Spleen (tissue), 7 donors: ENCODE measurements around the gene MPV17L2.

Experiments
- POLR2A ChIP-seq, 3 donors: fragments of 450-650 bp; IDR thresholded peaks; one replicate each; pipeline ENCODE4 v1.5.1; 2017; ENCODE audit warnings: antibody characterized with exemption in 3 of 3, mild to moderate bottlenecking in 1 of 3
- POLR2AphosphoS5 ChIP-seq, 3 donors: sonication (generic); formaldehyde crosslinking; IDR thresholded peaks; one replicate each; pipeline ENCODE4 v1.5.1; 2017; ENCODE audit warnings: antibody characterized with exemption in 3 of 3
- TF ChIP-seq, protein P1 (sequence below), 11 experiments: fragments of 200-600 bp in 7 of 11; fragments of 450-650 bp in 4 of 11; sonication (generic) in 4 of 11; IDR thresholded peaks in 8 of 11; conservative IDR thresholded peaks in 3 of 11; 1 replicate in 7 of 11; 2 replicates in 4 of 11; pipeline versions ENCODE4 v1.4.0 to v1.8.0; 2016 to 2021; ENCODE audit warnings: antibody characterized with exemption in 11 of 11, inconsistent platforms in 4 of 11, mild to moderate bottlenecking in 1 of 11
- donor health status: DM: no; HTN: no; CAD: no; lungs with moderate emphysema.
- donor health status: DM: no; HTN: no; CAD: no.
- donor health status: DM: no; HTN: no; CAD: no.

DNA sequence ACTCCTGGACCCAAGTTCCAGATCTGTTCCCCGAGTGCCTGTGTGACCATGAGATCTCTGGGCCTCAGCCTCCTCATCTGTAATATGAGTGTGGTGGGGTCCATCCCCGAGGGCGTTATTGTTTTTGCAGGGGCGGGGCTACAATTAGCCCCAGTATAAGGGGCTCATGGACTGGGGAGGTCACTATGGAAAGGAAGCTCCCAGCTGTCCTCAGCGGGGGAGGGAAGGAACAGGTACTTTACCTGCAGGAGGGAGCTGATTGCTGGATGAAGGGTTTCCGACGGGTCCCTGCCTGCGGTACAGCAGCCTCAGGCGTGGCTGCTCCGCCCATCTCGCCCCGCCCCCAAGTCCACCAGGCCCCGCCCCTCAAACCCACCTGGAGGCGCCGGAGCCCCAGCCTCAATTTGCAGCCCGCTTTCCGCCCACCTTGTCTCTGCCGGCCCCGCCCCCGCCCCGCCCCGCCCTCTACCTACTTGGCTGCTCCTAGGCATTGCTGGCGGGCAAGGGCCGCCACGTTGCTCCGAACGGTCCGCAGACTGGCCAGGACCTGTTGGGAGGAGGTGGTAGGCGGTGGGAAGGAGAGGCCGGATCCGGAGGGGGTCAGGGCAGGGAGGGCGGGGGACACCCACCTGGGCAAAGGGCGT, 27.7 kb downstream of the MPV17L2 start:
- TF ChIP-seq, protein P1, sequence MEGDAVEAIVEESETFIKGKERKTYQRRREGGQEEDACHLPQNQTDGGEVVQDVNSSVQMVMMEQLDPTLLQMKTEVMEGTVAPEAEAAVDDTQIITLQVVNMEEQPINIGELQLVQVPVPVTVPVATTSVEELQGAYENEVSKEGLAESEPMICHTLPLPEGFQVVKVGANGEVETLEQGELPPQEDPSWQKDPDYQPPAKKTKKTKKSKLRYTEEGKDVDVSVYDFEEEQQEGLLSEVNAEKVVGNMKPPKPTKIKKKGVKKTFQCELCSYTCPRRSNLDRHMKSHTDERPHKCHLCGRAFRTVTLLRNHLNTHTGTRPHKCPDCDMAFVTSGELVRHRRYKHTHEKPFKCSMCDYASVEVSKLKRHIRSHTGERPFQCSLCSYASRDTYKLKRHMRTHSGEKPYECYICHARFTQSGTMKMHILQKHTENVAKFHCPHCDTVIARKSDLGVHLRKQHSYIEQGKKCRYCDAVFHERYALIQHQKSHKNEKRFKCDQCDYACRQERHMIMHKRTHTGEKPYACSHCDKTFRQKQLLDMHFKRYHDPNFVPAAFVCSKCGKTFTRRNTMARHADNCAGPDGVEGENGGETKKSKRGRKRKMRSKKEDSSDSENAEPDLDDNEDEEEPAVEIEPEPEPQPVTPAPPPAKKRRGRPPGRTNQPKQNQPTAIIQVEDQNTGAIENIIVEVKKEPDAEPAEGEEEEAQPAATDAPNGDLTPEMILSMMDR (IDR thresholded peaks at IDR 0.05 in 8 of 11, conservative IDR thresholded peaks at IDR 0.05 in 3 of 11) = no peak
- TF ChIP-seq POLR2A (IDR thresholded peaks at IDR 0.05) (no peak), POLR2AphosphoS5 (IDR thresholded peaks at IDR 0.05) (no peak)
